Right atrium auricular region (tissue), 2 donors: ENCODE results near the gene ADSL. TPM values are rescaled to one million over a fixed set of nuclear protein-coding genes. Genes with fewer than 3 reads are reported as not detected.

ENCODE experiments used
- DNase-seq: peaks from one replicate; pipeline ENCODE4 v3.0.0-alpha.2; 2019; ENCODE audit warnings: low spot score
- H3K27ac ChIP-seq, 2 donors: fragments of 200-600 bp; sonication (generic); 1 replicate in 1 of 2; 2 replicates in 1 of 2; pipeline ENCODE4 v1.5.1; 2016 to 2019
- H3K27me3 ChIP-seq, 2 donors: fragments of 200-600 bp; sonication (generic); one replicate each; pipeline versions ENCODE4 v1.5.1 to v1.6.0; 2017 to 2019
- H3K36me3 ChIP-seq: fragments of 200-600 bp; sonication (generic); one replicate; pipeline ENCODE4 v1.5.1; 2016
- H3K4me1 ChIP-seq, 2 donors: fragments of 200-600 bp; sonication (generic); one replicate each; pipeline versions ENCODE4 v1.5.1 to v1.6.0; 2017 to 2019
- H3K4me3 ChIP-seq, 2 donors: fragments of 200-600 bp; sonication (generic); 1 replicate in 1 of 2; 2 replicates in 1 of 2; pipeline ENCODE4 v1.5.1; 2017 to 2019; ENCODE audit warnings: mild to moderate bottlenecking in 1 of 2, moderate library complexity in 1 of 2
- H3K9me3 ChIP-seq, 2 donors: fragments of 200-600 bp; sonication (generic); one replicate each; pipeline ENCODE4 v1.5.1; 2019
- CTCF ChIP-seq, 2 donors: fragments of 200-600 bp; sonication (generic); IDR thresholded peaks; one replicate each; pipeline ENCODE4 v1.5.1; 2019; ENCODE audit warnings: antibody characterized with exemption in 2 of 2
- total RNA-seq, 2 donors: library from RNA; depleted of rRNA; stranded (reverse); fragments of >200 nt; gene quantifications; one replicate each; pipeline ENCODE4 v1.1.0, GENCODE V29; 2016

Gene ADSL
- total RNA-seq, 2 donors from 2014 or later: 41.8 to 69.9 TPM

- H3K36me3 ChIP-seq: peaks cover 71% of the 10 kb centered on the region
Measured at GRCh38 chr22:40366068-40366467, 19.8 kb downstream of the ADSL start.

GRCh38 chr22:40367342-40367741, 21.0 kb downstream of the ADSL start:
- peaks cover 0 to 12% of the 10 kb centered on the region in 2 donors for H3K4me1 ChIP-seq
- DNase-seq: no peak
- no peaks in the 10 kb centered on the region for H3K9me3 ChIP-seq
- H3K36me3 ChIP-seq: peaks cover 58% of the 10 kb centered on the region
- no peak overlapping the region for H3K27ac ChIP-seq
- no peaks in the 10 kb centered on the region for H3K27me3 ChIP-seq
- TF ChIP-seq CTCF (IDR thresholded peaks at IDR 0.05): no peak
- no peak overlapping the region for H3K4me3 ChIP-seq

More at GRCh38 chr22:40366068-40366467, 19.8 kb downstream of the ADSL start:
- Histone ChIP-seq H3K4me3 (no peak overlapping the region), H3K27ac (no peak overlapping the region), H3K4me1 (peaks cover 0 to 2% of the 10 kb centered on the region in 2 donors), H3K27me3 (no peaks in the 10 kb centered on the region), H3K9me3 (no peaks in the 10 kb centered on the region)
- DNase-seq: no peak
- no peak for TF ChIP-seq CTCF (IDR thresholded peaks at IDR 0.05)

- DNase-seq: no peak
- Histone ChIP-seq H3K27ac (no peak overlapping the region), H3K27me3 (no peaks in the 10 kb centered on the region), H3K4me1 (peaks cover 0 to 19% of the 10 kb centered on the region in 2 donors), H3K9me3 (no peaks in the 10 kb centered on the region), H3K36me3 (peaks cover 51% of the 10 kb centered on the region), H3K4me3 (no peak overlapping the region)
- no peak for TF ChIP-seq CTCF (IDR thresholded peaks at IDR 0.05)
Measured at GRCh38 chr22:40368016-40368415, 21.7 kb downstream of the ADSL start.

- H3K4me3 ChIP-seq: no peak overlapping the region
- H3K9me3 ChIP-seq: no peaks in the 10 kb centered on the region
- H3K27ac ChIP-seq: no peak overlapping the region
- no peak for TF ChIP-seq CTCF (IDR thresholded peaks at IDR 0.05)
- DNase-seq: no peak
- peaks cover 43% of the 10 kb centered on the region for H3K36me3 ChIP-seq
- no peaks in the 10 kb centered on the region for H3K27me3 ChIP-seq
- peaks cover 0 to 20% of the 10 kb centered on the region in 2 donors for H3K4me1 ChIP-seq
Measured at GRCh38 chr22:40368836-40369235, 22.5 kb downstream of the ADSL start.

- Histone ChIP-seq H3K36me3 (no peaks in the 10 kb centered on the region), H3K9me3 (no peaks in the 10 kb centered on the region), H3K4me3 (no peak overlapping the region), H3K27me3 (no peaks in the 10 kb centered on the region), H3K27ac (no peak overlapping the region), H3K4me1 (peaks cover 0 to 22% of the 10 kb centered on the region in 2 donors)
- no peak for DNase-seq
- no peak for TF ChIP-seq CTCF (IDR thresholded peaks at IDR 0.05)
Measured at GRCh38 chr22:40374567-40374966, 28.3 kb downstream of the ADSL start.

GRCh38 chr22:40376149-40376548, 29.8 kb downstream of the ADSL start:
- Histone ChIP-seq H3K27me3 (no peaks in the 10 kb centered on the region), H3K4me3 (no peak overlapping the region), H3K27ac (no peak overlapping the region), H3K9me3 (no peaks in the 10 kb centered on the region), H3K4me1 (peaks cover 0 to 19% of the 10 kb centered on the region in 2 donors), H3K36me3 (no peaks in the 10 kb centered on the region)
- TF ChIP-seq CTCF (IDR thresholded peaks at IDR 0.05): no peak
- no peak for DNase-seq
